Astrocyte of the cerebellum (primary cell): Measurements from ENCODE around the gene DOCK10.

Source experiments
- DNase-seq: peaks from one replicate; pipeline ENCODE4 v3.0.0-alpha.2; 2011; ENCODE audit warnings: low read depth
- H3K4me3 ChIP-seq: 2 replicates; pipeline ENCODE4 v1.5.1; 2011; ENCODE audit warnings: mild to moderate bottlenecking, low read depth, low read length, moderate library complexity
- CTCF ChIP-seq: IDR thresholded peaks from 2 replicates; pipeline ENCODE4 v1.5.1; 2012; ENCODE audit warnings: low read length, low read depth, moderate library complexity, mild to moderate bottlenecking; ENCODE audit errors: missing control alignments
- in situ Hi-C: cut with HindIII; loops from 2 replicates; pipeline ENCODE4 v1.10.0; 2017; ENCODE audit warnings: low sequenced_read_pairs

DOCK10 gene

DNA sequence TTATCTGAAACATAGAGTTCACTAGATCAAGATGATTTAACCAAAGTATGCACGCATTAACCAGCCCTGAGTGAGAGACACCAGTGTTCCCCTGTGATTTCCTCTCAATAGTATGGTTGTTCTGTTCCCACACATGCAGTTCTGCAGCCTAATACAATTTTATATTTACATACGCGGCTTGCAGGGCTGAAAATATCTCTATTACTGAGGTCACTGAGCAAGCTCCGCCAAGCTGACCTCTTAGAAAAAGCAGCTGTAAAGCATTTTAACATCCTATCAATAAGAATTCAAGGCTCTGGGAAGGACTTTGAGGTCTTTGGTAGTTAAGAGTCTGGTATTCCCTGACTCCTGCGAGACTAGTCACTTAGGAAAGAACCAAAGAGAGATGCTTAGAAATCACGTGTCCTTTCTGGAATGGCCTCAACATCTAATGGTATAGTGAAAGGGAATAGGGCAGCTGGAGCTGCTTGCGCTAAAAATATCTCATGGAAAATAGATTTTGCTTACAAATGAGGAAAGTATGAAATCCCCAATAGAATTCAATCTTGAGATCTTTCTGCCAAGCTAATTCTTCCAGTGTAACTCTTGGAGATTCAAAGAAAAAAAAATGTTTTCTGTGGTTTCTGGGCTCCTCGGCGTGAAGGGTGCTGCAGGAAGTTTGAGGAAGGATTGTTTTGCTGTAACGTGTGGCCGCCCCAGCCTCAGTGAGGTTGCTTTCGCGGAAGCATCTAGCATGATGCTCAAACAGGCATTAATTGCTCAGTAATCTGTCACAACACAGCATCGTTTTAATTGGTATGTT lies 59.2 kb downstream of the DOCK10 start:
- in situ Hi-C loops, result no loop called here
- no peak for TF ChIP-seq CTCF
- peak; percentile 51 for DNase-seq
- H3K4me3 ChIP-seq, result peak overlapping the region; percentile 22

DNA sequence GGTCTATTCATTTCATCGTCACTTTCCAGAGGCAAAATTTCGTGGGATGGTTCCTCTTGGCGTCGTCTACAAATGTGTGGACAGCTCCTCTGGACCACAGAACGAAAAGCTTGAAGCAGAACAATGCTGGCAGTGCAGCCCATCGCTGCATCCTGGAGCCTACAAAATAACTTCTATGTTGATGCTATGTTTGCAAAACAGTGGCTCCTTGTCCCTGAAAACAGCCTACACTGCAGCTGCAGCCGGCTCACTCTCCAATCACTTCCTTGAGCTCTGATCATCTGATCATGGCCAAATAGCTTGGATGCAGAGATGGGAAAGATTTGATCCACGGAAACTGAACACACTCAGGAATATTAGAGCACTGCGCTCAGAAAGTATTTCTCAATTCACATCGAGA lies 60.0 kb downstream of the DOCK10 start:
- no peak for DNase-seq
- H3K4me3 ChIP-seq, result no peak overlapping the region
- in situ Hi-C loops, result no loop called here
- TF ChIP-seq CTCF, result no peak

DNA sequence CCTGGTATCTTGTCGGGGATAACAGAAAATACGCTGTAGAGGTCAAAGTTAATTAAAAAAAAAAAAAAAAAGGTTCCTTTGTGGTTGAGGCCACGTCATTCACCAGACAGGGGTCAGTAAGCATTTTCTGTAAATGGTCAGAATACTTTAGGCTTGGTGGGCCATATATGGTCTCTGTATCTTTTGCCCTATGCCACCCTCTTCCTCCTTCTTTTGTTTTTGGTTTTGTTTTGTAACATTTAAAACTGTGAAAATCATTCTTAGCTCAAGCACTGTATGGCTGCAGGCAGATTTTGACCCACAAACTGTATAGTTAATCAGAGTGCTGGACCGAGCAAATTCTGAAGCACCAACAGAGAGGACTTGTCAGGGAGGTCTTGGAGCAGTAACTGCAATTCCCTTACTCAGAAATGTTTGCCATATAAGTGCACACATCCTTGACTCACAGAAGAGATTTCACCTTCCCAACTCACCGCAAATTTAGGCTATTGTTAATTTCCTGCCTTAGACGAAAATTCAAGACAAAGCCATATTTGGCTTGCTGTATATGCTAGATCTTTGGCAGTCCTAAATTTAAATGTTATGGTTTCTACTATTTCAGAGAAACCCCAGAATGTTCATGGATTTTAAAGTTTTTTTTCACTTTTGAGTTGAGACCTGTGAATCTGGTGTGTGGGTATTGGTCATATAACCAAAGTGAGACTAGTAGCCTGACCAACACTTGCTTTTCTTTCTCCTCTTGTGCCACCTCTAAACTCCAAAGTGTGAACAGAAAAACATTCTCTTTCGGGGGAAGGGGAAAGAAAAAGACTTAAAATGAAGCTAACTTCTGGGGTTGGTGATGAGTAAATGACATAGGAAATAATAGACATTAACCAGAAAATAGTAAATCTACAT lies 65.4 kb downstream of the DOCK10 start:
- in situ Hi-C loops, result no loop called here
- no peak for DNase-seq
- H3K4me3 ChIP-seq, result no peak overlapping the region
- no peak for TF ChIP-seq CTCF

DNA sequence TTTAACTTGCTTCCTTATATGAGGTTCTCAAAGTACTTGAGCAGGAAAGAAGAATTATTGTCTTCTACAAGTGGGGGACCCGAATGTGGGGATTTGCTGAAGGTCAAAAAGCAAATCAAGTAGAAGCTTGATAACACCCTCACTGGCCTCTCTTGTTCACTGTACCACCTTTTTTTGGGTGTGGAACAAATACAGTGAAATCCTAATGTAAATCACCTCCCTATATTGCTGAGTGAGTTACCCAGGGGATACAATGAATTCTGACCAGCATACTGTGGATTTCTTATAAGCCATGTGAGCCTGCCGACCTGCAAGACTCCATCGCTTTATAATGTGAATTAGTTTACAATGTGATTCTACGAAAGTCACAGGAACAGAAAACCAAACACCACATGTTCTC lies 66.5 kb downstream of the DOCK10 start:
- no peak overlapping the region for H3K4me3 ChIP-seq
- in situ Hi-C loops, result no loop called here
- no peak for TF ChIP-seq CTCF
- no peak for DNase-seq

- in situ Hi-C loops, result loop anchor here (5.0 kb wide), 1 partner anchor 91 kb away; no protein-coding TSS in a partner anchor
- no peak overlapping the region for H3K4me3 ChIP-seq
- no peak for TF ChIP-seq CTCF
- no peak for DNase-seq
Observed at GRCh38 chr2:224973112-224974016, 68.9 kb downstream of the DOCK10 start.

GRCh38 chr2:224971214-224971613 lies 71.1 kb downstream of the DOCK10 start:
- TF ChIP-seq CTCF, result no peak
- DNase-seq, result no peak
- H3K4me3 ChIP-seq, result no peak overlapping the region
- in situ Hi-C loops, result loop anchor here (5.0 kb wide), 1 partner anchor 89 kb away; no protein-coding TSS in a partner anchor
